ENCODE measurements around the gene DBNL.

DBNL gene

DNA sequence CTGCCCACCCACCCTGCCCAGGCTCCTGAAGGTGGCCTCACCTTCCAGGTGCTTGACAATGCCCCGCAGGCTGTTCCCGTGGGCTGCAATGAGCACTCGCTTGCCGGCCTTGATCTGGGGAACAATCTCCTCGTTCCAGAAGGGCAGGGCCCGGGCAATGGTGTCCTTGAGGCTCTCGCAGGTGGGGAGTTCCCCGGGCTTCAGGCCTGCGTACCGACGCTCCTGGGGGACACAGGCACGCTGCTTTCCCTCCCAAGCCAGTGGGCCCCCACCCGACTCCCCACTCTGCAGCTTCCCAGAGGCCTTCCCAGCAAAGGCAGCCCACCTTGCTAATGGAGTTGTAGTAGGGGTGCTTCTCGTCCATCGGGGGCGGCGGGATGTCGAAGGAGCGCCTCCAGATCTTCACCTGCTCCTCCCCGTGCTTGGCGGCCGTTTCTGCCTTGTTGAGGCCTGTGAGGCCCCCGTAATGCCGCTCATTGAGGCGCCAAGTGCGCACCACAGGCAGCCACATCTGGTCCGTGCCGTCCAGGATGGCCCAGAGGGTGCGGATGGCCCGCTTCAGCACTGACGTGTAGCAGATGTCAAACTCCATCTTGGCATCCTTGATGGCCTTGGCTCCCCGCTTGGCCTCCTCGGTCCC lies 20.4 kb downstream of the DBNL start:
- no peak for DNase-seq (ENCODE audit: extremely low spot score)
- TF ChIP-seq FOXK2 (IDR thresholded peaks at IDR 0.05) (no peak), ZNF384 (IDR thresholded peaks at IDR 0.05) (no peak), NFRKB (IDR thresholded peaks at IDR 0.05) (no peak), ELF4 (IDR thresholded peaks at IDR 0.05) (no peak), FOXM1 (IDR thresholded peaks at IDR 0.05; ENCODE audit: borderline replicate concordance) (no peak), HDGF (IDR thresholded peaks at IDR 0.05; ENCODE audit: borderline replicate concordance) (no peak), FOXA1 (IDR thresholded peaks at IDR 0.05) (no peak)
- ChIA-PET CTCF (no interaction called here), POLR2A (interaction anchor here (1.9 kb wide), 1 partner anchor 20 kb away, joined by 7 read pairs; the partner anchor contains the start of gene DBNL)

DNA sequence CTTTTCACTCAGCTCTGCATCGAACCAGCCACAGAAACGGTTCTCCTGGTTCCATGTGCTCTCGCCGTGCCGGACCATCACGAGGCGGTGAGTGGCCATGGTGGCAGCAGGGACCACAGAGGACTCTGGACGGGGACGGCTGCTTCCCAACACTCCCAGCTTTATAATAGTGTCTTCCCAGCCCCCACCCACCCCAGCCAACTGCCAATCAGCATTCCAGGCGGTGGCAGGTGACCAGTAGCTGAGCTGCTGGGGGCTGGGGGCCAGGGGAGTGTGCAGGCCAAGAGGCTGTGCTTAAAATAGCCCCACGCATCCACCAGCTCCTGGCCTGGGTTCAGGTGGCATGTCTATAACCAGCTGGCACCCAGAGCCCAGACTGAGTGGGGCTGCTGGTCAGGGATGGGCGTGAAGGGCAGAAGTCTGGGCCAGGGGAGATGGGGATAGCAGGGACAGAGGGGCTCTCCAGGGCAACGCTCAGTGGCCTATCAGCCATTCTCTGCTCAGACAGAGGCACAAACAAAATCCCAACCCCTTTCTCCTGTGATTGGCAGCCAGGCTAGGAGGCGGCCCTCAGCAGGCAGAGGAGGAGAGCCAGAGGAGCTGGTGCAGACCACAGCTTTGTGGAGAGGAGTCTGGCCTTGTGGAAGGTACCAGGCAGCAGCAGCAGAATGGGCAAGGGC lies 21.1 kb downstream of the DBNL start, which contains the start of gene PGAM2:
PGAM2 (minus strand) TSS at position 137 of the 680 bp plus-strand sequence; CDS start at position 99, 38 bp downstream.
- no peak for DNase-seq (ENCODE audit: extremely low spot score)
- no peak for TF ChIP-seq FOXM1 (IDR thresholded peaks at IDR 0.05; ENCODE audit: borderline replicate concordance)
- TF ChIP-seq, protein P1, sequence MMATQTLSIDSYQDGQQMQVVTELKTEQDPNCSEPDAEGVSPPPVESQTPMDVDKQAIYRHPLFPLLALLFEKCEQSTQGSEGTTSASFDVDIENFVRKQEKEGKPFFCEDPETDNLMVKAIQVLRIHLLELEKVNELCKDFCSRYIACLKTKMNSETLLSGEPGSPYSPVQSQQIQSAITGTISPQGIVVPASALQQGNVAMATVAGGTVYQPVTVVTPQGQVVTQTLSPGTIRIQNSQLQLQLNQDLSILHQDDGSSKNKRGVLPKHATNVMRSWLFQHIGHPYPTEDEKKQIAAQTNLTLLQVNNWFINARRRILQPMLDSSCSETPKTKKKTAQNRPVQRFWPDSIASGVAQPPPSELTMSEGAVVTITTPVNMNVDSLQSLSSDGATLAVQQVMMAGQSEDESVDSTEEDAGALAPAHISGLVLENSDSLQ (IDR thresholded peaks at IDR 0.05), result peak; percentile 89
- ChIA-PET CTCF (no interaction called here), POLR2A (interaction anchor here (0.7 kb wide), 1 partner anchor 15 kb away, joined by 4 read pairs; no protein-coding TSS in a partner anchor)

DNA sequence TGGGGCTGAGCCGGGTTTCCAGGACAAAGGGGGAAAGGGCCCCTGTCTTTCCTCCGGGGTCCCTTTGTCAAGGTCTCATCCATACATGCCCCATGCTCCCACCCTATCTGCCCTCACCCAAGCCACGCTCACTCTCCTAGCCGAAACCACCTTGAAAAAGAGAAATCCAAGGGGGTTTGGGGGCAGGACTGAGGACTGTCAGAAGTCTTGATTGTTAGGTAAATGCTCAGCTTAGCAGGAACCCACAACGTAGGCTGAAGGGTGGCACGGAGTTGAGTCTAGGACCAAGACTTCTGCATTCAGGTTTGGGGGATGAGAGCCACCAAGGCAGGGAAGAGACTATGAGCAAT lies 21.6 kb downstream of the DBNL start:
- CTCF ChIA-PET, result no interaction called here
- POLR2A ChIA-PET, result interaction anchor here (0.7 kb wide), 1 partner anchor 16 kb away, joined by 4 read pairs; no protein-coding TSS in a partner anchor
- TF ChIP-seq ZNF384 (IDR thresholded peaks at IDR 0.05) (no peak), ELF4 (IDR thresholded peaks at IDR 0.05) (no peak), FOXK2 (IDR thresholded peaks at IDR 0.05) (no peak), TARDBP (IDR thresholded peaks at IDR 0.05) (no peak), CTBP1 (IDR thresholded peaks at IDR 0.05; ENCODE audit: borderline replicate concordance) (no peak), SP1 (IDR thresholded peaks at IDR 0.05) (no peak), ARNT (IDR thresholded peaks at IDR 0.05) (no peak), HDGF (IDR thresholded peaks at IDR 0.05; ENCODE audit: borderline replicate concordance) (no peak), FOXA1 (IDR thresholded peaks at IDR 0.05) (no peak), FOXM1 (IDR thresholded peaks at IDR 0.05; ENCODE audit: borderline replicate concordance) (no peak), BHLHE40 (IDR thresholded peaks at IDR 0.05; ENCODE audit: borderline replicate concordance) (no peak), NFRKB (IDR thresholded peaks at IDR 0.05) (no peak), LEF1 (IDR thresholded peaks at IDR 0.05; ENCODE audit: borderline replicate concordance) (no peak)
- TF ChIP-seq, protein P1 (IDR thresholded peaks at IDR 0.05), result no peak
- no peak for DNase-seq (ENCODE audit: extremely low spot score)

DNA sequence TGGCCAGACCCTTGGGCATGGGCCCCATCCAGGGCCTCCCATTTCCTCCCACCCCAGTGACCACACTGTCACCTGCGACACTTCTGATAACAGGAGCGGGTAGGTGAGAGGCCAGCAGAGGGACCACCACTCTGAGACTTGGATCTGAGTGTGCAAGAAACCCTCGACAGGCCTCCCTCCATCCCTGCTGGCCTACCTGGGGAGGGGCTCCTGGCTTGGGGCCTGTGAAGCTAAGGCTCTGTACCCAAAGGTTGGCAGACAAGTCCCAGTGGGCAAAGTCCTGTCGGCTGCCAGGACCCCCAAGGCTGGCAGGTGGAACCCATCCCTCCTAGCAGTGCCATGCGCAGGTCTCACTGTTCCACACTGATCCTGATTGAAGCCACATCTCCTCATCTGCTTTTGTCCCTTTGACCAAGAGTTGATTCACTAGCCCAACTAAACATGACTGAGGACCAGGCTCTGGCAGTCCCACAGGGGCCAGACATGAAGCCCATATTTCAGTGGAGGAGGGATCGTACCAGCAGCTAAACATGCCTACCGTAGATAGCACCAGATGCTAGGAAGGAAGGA lies 22.1 kb downstream of the DBNL start:
- DNase-seq (ENCODE audit: extremely low spot score), result no peak
- TF ChIP-seq FOXA1 (IDR thresholded peaks at IDR 0.05) (no peak), ELF4 (IDR thresholded peaks at IDR 0.05) (no peak), FOXM1 (IDR thresholded peaks at IDR 0.05; ENCODE audit: borderline replicate concordance) (no peak), HDGF (IDR thresholded peaks at IDR 0.05; ENCODE audit: borderline replicate concordance) (no peak), FOXK2 (IDR thresholded peaks at IDR 0.05) (no peak), SP1 (IDR thresholded peaks at IDR 0.05) (no peak), BHLHE40 (IDR thresholded peaks at IDR 0.05; ENCODE audit: borderline replicate concordance) (no peak), LEF1 (IDR thresholded peaks at IDR 0.05; ENCODE audit: borderline replicate concordance) (no peak), L3MBTL2 (conservative IDR thresholded peaks at IDR 0.05) (no peak), TARDBP (IDR thresholded peaks at IDR 0.05) (no peak), ARNT (IDR thresholded peaks at IDR 0.05) (no peak), NFRKB (IDR thresholded peaks at IDR 0.05) (no peak), ZNF384 (IDR thresholded peaks at IDR 0.05) (no peak), CTBP1 (IDR thresholded peaks at IDR 0.05; ENCODE audit: borderline replicate concordance) (no peak), SUZ12 (IDR thresholded peaks at IDR 0.05) (no peak)
- TF ChIP-seq, protein P1 (IDR thresholded peaks at IDR 0.05), result no peak
- CTCF ChIA-PET, result no interaction called here
- POLR2A ChIA-PET, result interaction anchor here (0.7 to 1.7 kb wide), 3 partner anchors 9 to 56 kb away, joined by 4 to 6 read pairs (median 5); partner anchors contain the start of gene POLD2

DNA sequence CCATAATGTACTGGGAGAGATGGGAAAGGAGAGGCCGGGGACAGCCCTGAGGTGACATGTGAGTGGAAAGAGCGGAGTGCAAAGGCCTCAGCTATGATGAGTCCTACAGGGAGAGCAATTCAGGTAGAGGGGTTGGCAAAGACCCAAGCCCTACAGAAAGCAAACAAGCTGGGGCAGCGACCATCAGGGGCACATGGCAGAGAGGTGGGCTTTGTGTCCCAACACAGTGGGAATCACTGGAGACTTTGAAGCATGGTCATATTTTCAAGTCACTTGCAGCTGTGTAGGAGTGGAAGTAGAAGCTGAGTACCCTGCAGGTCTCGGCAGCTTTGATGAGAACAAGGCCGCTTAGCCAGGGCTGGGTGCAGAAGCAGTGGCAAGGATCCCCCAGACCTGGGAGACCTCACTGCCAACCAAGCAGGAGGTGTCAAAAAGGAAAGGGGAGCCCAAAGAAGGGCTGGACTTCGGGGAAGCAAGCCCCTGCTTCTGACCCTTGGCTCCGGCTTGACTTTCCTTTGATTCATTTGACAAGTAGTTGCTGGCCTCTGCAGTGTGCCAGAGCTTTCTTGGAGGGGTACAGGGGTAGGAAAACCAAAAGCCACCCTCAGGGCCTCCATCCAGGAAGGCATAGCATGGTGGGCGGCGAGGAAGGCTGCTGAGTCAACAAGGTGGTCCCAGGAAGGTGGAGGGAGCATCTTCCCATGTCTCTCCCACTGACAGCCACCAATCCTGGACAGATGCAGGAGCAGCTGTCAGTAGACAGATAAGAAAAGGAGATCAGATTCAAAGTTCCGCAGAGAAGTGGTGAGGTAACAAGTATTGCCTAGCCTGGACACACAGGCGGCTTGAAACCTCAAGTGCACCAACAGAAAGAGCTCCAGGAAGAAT lies 22.8 kb downstream of the DBNL start:
- TF ChIP-seq ELF4 (IDR thresholded peaks at IDR 0.05) (no peak), CTBP1 (IDR thresholded peaks at IDR 0.05; ENCODE audit: borderline replicate concordance) (no peak), ARNT (IDR thresholded peaks at IDR 0.05) (no peak), TARDBP (IDR thresholded peaks at IDR 0.05) (no peak), HDGF (IDR thresholded peaks at IDR 0.05; ENCODE audit: borderline replicate concordance) (no peak), SP1 (IDR thresholded peaks at IDR 0.05) (no peak), NFRKB (IDR thresholded peaks at IDR 0.05) (no peak), FOXA1 (IDR thresholded peaks at IDR 0.05) (no peak), ZNF384 (IDR thresholded peaks at IDR 0.05) (no peak), BHLHE40 (IDR thresholded peaks at IDR 0.05; ENCODE audit: borderline replicate concordance) (no peak), FOXM1 (IDR thresholded peaks at IDR 0.05; ENCODE audit: borderline replicate concordance) (no peak), SUZ12 (IDR thresholded peaks at IDR 0.05) (no peak), LEF1 (IDR thresholded peaks at IDR 0.05; ENCODE audit: borderline replicate concordance) (no peak), FOXK2 (IDR thresholded peaks at IDR 0.05) (no peak)
- TF ChIP-seq, protein P1 (IDR thresholded peaks at IDR 0.05), result no peak
- no peak for DNase-seq (ENCODE audit: extremely low spot score)
- ChIA-PET CTCF (no interaction called here), POLR2A (interaction anchor here (1.3 to 1.7 kb wide), 3 partner anchors 8 to 56 kb away, joined by 5 to 6 read pairs (median 5); partner anchors contain the start of genes DBNL and POLD2)

All from HEK293T (cell line).